ENCODE measurements around the gene NCCRP1.

Gene NCCRP1

DNA sequence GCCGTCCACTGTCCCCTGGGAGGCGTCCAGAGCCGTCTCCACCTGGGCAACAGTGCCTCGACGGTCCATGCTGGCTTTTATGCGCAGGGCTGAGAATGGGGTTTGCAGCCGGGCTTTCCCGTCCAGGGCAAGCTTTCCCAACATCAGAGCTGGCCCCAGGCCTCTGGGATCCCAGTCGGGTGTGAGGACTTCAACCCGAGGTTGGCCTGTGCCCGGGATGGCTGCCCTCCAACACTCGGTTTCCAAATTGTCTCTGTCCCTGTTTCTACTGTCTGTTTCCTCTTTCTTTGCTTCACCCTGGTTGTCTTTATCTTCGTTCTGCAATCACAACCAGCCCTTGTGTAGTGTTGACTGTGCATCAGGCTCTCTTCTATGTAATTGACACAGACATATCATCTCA, 52.0 kb downstream of the NCCRP1 start, which contains the start of gene IFNL4:
IFNL4 (minus strand) TSS at position 51 of the 400 bp plus-strand sequence.
- DNase-seq, result no peak

DNA sequence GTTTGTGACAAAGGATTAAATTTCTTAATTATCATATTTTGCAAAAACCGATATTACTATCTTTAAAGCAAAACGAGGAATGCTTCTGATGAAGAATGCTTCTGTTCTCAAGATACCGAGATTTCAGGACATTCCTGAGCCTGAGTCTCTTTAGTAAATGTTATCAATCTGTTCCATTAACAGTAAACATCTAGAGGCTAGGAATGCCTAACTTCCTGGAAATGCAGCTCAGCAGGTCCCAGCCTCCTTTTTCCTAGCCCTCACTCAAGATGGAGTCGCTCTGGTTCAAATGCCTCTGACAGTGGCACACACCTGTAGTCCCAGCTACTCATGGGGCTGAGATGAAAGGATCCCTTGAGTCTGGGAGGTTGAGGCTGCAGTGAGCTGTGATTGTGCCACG, 54.3 kb downstream of the NCCRP1 start:
- DNase-seq, result no peak

Data from CD4-positive, alpha-beta T cell treated with Interleukin-15 for 1 hour (primary cell).